Measurements from ENCODE around the gene IL17REL. TPM values are rescaled to one million over a fixed set of nuclear protein-coding genes. Genes with fewer than 3 reads are reported as not detected.

The IL17REL gene
- total RNA-seq, 1 donor from 2014 or later, result not detected

DNA sequence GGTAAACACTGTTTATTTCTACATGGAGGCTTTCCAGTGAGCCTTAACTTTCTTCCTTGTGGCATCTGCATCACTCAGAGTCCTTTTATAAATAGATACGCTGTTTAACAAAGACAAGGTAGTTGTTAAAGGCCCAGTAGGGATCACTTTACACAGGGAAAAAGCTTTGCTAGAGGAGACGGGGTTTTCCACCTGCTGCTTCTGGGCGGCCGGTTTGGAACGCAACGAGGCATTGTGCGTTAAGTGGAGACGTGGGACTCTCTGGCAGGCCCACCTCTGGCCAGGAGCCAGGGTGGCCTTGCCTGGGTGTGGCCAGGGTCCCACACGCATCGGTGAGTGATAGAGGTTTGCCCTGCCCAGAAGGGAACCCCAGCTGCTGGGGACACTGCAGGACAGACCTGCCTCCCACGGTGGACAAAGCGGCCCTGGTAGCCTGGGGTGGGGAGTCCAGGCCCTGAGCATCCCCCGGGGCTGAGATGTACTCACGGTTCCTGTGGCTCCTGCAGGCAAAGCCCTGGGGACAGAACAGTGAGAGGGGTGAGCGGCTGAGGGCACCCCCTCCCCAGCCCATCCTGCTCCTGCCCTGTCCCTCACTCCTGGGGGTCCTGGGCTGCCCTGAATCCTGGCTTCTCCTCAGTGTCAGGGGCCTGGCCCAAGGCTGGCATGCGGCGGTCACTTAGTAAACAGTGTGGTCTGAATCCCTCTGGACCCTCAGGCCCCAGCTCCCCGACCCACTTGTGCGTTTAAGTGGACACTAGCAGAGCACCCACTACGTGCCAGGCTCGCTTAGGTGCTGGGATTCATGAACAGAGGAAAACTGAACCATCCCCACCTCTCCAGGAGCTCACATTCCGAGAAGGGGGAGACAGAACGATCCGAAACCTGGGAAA is 4.2 kb downstream of the IL17REL start:
- intact Hi-C loops (cut with micrococcal nuclease), result no loop called here

DNA sequence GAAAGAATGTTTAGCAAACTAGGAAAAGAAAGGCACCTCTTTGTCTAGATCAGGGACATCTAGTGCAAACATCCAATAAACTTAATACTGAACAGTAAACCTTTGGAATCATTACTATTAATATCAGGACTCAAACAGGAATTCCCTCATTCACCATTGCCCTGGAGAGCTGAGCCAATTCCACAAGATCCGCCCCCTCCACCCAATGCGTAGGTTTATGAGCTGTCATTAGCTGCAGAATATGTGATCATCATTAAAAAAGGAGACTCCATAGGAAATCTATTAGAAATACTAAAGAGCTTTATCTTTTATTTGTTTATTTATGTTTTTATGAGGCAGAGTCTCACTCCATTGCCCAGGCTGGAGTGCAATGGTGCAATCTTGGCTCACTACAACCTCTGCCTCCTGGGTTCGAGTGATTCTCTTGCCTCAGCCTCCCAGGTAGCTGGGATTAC is 5.5 kb downstream of the IL17REL start:
- intact Hi-C loops (cut with micrococcal nuclease), result no loop called here

DNA sequence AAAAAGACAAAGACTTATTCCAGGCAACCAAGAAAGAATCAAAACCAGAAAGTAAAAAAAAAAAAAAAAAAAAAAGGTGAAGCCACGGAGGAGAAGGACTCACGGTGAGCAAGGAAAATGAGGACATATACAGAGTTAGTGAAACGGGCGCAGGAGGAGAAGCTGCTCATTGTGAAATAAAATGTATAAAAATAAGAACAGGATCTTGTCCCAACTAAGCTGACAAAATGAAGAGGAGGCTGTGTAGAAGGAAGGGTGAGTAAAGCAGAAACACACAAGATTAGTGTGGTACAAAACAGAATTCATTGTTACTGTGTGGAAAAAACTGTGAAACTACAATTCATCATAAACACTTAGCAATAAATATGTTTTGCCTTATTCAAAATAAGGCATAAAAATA is 7.6 kb downstream of the IL17REL start:
- intact Hi-C loops (cut with micrococcal nuclease), result no loop called here

DNA sequence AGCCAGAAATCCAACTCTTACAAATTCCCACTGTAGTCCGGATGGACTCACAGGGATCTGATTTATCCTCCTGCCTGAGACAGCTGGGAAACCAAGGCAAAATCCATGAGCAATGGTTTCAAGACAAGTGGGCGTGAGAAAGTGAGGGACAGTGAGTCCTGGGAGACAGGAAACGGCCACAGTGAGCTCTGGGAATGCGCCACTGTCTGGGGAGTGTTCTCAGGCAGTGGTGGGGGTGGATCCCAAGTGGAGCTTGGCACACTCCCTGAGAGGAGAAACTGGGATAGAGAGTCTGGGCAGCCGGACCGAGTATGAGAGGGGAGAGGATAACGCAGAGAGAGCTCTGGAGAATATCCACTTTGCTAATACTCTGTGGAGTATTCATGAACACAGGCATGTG is 9.8 kb downstream of the IL17REL start:
- intact Hi-C loops (cut with micrococcal nuclease), result no loop called here

DNA sequence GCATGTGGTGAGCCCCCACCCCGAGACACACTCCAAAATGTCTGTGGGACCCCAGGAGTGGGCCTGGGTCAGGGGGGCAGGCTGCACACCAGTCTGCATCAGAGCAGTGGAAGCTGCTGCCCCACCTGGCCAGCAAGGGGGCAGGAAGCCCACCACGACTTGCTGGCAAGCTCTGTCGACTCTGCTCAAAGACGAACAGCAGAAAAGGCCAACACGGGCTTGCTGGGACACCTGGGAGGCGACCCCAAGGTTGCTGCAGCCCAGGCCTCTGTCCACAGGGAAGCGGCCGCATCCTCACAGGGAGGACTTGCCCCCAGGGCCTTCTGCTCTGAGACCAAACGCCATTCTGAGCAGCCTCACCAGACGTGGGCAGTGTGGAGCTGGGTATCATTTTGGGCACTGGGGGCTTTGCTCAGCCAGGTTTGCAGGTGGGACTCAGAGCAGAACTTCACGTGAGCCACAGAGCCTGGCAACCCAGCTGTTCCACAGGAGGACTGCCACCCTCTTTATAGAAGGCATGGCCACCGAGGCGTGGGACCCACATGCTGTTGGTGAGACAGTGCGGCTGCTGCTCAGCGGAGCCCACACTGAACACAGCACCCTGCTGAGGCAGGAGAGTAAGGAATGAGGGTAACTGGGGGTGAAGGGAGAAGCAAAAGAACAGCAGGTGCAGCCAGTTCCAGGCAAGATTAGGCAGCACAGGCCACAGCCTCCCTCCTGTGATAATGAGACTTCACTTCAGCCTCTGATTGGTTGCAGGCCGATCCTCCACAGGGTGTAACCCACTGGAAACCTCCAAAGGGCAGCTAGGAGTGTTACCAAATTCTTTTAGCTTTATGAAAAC is 11.0 kb downstream of the IL17REL start:
- intact Hi-C loops (cut with micrococcal nuclease), result no loop called here

DNA sequence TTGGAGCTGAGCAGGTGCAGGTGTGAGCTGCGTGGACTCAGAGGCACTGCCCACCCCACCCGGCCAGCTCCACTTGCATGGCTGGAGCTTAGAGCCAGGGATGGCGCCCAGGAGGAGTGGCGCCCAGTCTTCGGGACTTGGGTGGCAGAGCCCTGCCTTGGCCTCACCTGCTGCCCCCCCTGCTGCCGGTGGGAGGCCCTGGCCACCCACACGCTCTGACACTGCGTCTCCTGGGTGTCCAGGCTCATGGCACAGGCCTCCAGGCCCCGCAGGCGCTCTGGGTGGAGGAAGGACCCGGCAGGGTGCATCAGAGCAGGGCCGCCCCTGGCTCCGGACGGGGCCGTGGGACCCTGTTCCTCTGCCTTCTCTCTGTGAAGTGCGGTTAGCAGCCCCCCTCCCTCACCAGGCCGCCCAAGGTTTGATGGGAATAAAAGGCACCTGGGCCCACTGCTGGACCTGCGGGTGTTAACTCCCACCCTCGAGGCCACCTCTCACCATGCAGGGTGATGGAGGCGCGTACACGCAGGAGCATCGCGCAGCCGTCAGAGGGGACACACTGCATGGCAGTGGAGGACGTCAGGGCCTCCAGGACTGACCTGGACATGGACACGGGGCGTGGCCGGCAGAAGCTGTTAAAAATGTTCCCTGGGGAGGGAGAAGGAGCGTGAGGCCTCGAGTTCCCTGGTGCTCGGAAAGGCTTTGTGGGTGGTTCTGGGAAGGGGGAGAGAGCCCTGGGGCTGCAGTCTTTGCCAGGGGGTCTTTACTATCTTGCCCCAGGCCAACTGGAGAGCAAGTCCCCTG is 11.8 kb downstream of the IL17REL start:
- intact Hi-C loops (cut with micrococcal nuclease), result no loop called here

DNA sequence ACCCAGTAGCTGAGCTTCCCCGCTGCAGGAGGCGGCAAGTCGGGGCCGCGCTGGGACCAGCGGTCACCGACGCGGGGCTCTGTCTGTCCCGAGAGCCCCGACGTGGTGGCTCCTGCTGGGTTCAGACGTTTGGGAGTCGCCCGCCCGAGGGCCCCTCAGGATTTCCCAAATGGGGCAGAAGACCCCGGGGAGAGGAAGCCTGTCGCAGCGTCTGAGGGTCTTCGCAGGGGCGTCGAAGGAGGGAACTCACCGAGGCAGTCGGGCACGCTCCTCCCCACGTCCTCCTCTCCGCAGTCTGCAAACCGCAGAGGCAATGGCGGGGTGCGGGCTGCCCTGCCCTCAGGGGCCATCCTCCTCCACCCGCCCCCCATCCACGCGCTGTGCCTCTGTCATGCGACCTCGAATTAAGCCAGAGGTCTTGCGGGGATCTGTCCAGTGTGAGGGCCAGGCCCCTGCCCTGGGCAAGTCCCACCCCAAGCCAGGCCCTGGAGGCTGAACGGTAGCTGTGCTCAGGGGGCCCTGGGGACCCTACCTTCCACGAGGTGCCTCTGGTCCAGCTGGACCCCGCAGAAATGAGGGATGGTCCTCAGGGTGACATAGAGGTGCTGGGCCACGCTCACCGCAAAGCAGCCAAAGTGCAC is 12.5 kb downstream of the IL17REL start:
- intact Hi-C loops (cut with micrococcal nuclease), result no loop called here

DNA sequence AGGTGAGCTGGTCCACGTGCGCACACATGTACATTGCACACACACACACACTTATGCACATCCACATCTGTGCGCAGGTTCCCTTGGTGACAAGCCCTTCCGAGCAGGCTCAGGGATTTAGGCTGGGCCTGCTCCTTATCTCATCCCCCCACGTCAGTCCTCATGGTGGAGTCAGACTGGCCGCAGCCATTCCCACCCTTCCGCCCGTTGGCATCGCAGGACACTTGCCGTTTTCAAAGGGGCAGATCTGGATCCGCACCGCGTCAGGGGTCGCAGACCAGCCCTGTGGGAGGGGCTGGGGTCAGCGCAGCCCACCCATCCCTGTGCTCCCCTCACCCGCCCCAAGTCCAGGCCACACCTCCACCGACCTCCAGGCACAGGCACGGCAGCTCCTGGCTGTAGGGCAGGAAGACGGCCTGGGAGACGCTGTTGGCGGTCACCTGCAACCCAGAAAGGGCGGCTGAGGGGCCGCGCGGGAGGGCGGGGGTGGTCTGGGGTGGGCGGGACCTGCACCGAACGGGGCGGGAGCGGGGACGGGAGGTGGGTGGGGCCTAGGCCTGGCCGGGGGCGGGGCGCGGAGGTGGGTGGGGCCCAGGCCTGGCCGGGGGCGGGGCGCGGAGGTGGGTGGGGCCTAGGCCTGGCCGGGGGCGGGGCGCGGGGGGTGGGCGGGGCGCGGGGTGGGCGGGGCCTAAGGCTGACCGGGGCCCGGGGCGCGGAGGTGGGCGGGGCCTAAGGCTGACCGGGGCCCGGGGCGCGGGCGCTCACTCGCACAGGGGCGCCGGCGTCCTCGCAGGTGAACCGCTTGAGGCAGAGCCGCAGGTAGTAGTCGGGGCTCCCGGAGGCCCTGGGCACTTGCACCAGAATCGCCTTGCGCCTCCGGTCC is 13.3 kb downstream of the IL17REL start:
- intact Hi-C loops (cut with micrococcal nuclease), result no loop called here

DNA sequence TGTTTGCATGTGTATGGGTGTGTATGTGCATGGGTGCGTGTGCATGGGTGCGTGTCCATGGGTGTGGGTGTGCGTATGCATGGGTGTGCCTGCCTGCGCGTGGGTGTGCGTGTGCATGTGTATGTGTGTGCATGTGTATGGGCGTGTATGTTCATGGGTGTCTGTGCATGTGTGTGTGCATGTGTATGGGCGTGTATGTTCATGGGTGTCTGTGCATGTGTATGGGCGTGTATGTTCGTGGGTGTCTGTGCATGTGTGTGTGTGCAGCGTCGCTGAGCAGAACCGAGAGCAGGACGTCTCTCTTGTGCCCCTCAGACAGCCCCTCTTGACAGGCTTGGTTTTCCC is 13.9 kb downstream of the IL17REL start:
- intact Hi-C loops (cut with micrococcal nuclease), result no loop called here

DNA sequence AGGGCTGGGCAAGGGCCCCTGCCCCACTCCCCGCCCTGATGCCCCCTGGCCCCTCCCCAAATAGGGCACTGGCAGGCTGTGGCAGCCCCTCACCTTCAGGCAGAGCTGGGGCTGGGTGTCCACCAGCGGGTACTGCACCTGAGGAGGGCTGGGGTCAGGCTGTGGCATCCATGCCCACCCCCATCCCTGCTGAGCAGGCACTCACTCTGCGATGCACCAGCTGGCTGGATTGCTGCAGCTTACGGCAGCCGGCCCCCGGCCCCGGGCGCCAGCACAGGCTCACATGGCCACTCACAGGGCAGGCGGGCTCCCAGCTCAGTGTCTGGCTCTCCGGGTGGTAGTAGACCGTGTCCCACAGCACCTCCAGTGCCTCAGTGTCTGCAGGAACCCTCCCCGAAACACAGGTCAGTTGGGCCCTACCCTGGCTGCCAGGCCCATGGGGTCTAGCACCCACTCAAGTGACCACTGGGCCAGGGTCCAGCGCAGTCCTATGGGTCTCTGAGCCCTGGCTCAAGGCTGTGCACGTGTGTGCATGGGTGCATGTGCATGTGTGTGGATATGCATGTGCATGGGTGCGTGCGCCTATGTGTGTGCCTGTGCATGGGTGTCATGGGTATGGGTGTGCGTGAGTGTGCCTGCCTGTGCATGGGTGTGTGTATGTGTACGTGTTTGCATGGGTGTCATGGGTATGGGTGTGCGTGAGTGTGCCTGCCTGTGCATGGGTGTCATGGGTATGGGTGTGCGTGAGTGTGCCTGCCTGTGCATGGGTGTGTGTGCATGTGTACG is 14.4 kb downstream of the IL17REL start:
- intact Hi-C loops (cut with micrococcal nuclease), result no loop called here

DNA sequence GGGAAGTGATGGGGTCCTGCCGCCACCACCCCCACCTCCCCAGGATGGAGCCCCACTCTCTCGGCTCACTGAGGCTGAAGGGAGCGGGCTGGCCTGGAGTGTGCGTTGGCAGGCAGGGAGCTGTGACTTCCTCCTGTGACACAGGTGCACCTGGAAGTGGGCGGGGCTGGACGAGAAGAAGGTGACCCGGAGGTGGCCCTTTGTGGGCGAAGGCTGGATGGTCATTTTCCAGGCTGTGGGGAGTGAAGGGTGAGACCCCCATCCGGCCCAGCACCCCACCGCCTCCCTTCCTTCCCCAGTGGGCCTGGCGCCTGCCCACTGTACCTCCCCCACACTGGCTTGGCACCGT is 15.3 kb downstream of the IL17REL start:
- intact Hi-C loops (cut with micrococcal nuclease), result no loop called here

DNA sequence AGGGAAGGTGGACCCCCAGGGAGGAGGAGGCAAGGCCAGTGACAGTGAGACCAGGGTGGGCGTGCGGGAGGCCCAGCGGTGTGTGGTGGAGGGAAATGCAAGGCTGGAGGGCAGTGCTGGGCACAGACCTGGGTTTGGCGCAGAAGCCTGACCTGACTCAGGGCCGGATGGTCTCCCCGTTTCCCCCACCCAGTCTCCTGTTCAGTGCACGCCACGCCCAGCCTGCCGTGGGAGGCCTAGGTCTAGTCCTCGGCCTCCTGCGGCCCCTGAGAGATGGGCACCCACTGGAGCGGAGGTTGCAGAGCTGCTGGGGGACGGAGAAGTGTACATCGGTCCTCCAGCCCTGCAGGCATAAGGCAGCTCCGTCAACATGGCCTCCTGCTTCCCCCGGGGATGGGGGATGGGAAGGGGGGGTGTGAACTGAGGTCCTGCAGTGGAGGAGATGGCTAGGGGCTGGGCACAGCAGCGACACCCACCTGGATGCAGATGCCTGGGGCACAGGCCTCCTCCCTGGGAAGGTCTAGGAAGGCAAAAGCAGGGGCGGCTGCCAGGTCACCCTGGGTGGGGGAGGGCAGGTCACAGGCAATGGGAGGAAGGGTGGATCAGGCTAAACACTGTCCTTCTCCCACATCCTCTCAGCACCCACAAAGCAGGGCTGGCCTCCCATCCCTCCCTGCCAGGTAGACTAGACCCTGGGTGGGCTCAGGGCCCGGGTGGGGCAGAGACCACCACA is 15.9 kb downstream of the IL17REL start:
- intact Hi-C loops (cut with micrococcal nuclease), result no loop called here

DNA sequence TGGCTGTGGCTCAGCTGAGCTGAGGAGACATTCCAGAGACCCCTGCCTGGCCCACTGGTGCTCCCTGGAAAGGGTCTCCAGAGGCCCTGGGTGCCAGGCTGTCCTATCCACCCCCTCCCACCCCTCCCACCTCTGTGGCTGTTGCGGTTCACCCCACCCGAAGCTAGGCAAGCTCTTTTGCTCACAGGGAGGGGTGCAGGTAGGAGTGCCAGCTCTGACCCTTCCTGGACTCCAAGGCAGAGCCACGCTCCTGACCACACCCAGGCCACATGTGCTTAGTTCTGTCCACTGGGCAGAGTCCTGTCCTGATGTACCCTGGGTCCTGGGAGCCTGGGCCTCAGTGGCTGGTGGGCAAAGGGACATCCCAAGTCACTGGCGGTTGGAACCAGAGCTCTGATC is 16.4 kb downstream of the IL17REL start:
- intact Hi-C loops (cut with micrococcal nuclease), result no loop called here

DNA sequence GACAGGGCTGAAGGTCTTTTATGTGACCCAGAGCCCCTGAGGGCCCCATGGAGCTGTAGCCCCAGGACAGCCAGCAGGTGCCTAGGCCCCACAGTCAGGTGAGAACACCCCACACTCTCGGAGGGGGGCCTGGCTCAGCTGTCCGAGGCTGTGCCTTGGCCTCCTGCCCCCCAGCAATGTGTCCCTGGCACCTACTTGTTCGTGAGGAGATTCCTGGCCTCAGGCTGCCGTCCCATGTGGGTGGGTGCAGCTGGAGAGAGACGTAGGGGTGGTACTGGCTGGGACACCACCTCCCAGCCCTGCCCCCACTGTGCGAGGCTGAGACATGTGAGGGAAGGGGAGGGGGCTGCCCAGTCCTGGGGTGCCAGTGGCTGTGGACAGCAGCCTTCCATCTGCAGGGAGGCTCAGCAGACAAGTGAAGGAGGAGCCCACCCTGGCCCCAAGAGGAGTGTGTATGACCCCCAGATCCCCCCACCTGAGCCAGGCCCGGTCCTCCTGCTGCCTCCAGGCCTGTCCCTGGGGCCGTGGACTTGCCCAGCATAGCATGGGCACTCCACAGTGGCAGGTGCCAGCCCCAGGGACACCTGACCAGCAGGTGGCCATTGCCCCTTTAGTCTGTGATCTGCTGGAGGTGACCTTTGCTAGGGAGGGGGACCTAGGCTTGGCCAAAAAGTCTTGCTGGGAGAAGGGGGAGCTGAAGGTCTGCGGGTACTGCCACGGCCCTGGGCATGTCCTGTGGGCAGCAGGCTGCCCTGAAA is 17.0 kb downstream of the IL17REL start:
- intact Hi-C loops (cut with micrococcal nuclease), result no loop called here

DNA sequence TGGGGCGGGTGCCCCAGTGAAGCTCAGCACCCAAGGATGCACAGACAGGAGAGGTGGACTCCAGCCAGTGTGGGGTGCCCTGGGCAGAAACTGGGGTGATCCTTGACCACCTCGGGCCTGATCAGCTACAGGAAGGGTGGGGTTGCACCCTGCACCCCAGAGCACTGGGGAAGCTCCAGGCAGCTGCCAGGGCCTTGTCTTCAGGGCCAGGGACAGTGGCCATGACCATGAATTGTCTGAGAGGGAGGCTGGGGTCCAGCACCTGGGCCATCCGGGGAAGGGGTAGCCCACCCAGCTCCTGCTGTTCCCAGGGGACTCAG is 17.6 kb downstream of the IL17REL start:
- intact Hi-C loops (cut with micrococcal nuclease), result no loop called here

DNA sequence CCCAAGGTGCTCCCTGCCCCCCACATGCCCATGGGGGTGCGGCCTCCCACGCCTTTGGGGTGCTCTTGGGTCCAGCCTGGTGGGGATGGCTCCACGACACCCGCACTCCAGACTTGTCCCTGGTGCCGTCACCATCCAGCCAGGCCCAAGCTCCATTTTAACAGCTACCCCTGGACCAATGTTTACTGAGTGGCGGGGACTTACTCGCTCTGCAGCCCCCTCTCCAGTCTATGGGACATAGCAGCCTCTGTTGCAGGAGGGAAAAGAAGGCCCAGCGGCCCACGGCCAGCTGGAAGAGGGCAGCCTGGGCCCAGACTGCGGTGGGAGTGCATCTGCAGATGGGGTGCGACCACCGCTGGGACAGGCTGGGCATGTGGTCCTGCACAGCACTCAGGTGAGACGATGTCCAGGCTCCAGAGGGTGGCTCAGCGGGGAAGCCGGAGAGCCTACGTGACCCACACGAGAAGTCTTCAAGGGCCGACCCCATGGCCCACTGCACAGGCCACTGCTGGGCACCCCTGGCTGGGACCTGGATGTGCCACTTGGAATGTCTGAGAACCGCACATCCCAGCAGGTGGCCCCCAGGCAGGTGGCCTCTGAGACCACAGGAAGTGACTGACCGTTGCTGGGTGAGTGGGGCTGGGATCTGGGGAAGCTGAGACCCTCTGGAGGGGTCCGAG is 18.1 kb downstream of the IL17REL start:
- intact Hi-C loops (cut with micrococcal nuclease), result no loop called here

DNA sequence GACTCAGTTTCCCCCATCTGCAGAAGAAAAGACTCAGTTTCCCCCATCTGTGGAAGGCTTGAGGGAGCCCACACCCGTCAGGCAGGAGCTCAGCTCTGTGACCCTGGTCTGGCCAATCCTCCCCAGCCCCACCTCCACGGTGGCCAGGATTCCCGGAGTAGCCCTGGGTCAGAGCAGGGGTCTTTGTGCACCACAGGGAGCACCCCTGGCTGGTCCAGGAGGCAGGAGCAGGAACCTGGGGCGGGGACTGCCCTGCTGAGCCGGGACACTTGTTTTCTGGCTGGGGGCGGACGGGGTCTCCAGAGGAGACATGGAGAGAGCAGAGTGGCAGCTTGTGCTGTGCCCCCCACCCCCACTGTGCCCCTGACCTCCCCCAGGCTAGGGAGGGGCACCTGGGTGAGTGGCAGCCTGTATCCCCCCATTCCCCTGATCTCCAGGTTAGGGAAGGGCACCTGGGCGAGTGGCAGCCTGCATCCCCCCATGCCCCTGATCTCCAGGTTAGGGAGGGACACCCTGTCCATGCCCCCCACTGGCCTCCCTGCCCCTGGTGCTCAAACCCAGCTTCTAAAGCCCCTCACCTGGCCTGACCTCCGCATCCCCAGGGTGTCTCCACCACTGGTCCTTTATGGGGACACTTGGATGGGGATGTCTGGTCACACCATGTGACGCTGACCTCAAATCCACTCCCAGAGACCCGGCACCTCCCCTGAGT is 18.8 kb downstream of the IL17REL start:
- intact Hi-C loops (cut with micrococcal nuclease), result loop anchor here (1.0 to 2.0 kb wide), 5 partner anchors 10 to 227 kb away; no protein-coding TSS in a partner anchor

Measured in T-helper 1 cell treated with Interleukin-12 subunit alpha and Interleukin-12 subunit beta and Interleukin-4 antibody, amounts not matched to agents 30 ng/mL and 1 ng/mL, for 36 hours (primary cell).